Stomach (tissue), 9 donors: ENCODE results near the gene VSIG10L2. TPM values are rescaled to one million over a fixed set of nuclear protein-coding genes. Genes with fewer than 3 reads are reported as not detected.

Experiments
- DNase-seq, 2 donors: peaks; one replicate each; pipeline versions ENCODE4 v3.0.0 to v3.0.0-alpha.2; 2013 to 2019
- H3K27ac ChIP-seq, 5 donors: fragments of 200-600 bp in 4 of 5; sonication (generic) in 4 of 5; one replicate each; pipeline ENCODE4 v1.5.1; 2013 to 2019; ENCODE audit warnings: mild to moderate bottlenecking in 1 of 5, moderate library complexity in 1 of 5
- H3K27me3 ChIP-seq, 3 donors: fragments of 200-600 bp; sonication (generic); one replicate each; pipeline ENCODE4 v1.5.1; 2017 to 2019; ENCODE audit warnings: mixed run types in 1 of 3
- H3K36me3 ChIP-seq, 4 donors: fragments of 200-600 bp; sonication (generic); 1 replicate in 3 of 4; 2 replicates in 1 of 4; pipeline ENCODE4 v1.5.1; 2016 to 2019
- H3K4me1 ChIP-seq, 4 donors: fragments of 200-600 bp; sonication (generic); one replicate each; pipeline ENCODE4 v1.5.1; 2016 to 2019
- H3K4me3 ChIP-seq, 4 donors: fragments of 200-600 bp; sonication (generic) in 3 of 4; one replicate each; pipeline ENCODE4 v1.5.1; 2016 to 2019; ENCODE audit warnings: mild to moderate bottlenecking in 1 of 4
- H3K9me3 ChIP-seq, 4 donors: fragments of 200-600 bp; sonication (generic); one replicate each; pipeline ENCODE4 v1.5.1; 2016 to 2019
- EP300 ChIP-seq: sonication (generic); formaldehyde crosslinking; IDR thresholded peaks from one replicate; pipeline ENCODE4 v1.6.1; 2017; ENCODE audit warnings: antibody characterized with exemption
- POLR2A ChIP-seq, 4 donors: fragments of 450-650 bp; IDR thresholded peaks; one replicate each; pipeline ENCODE4 v1.6.1; 2016; ENCODE audit warnings: antibody characterized with exemption in 4 of 4, control low read depth in 2 of 4, mild to moderate bottlenecking in 1 of 4, moderate library complexity in 1 of 4
- POLR2AphosphoS5 ChIP-seq, 3 donors: sonication (generic); formaldehyde crosslinking; IDR thresholded peaks; one replicate each; pipeline ENCODE4 v1.6.1; 2016; ENCODE audit warnings: antibody characterized with exemption in 3 of 3
- WGBS, 5 donors: extraction: QIAGEN DNeasy Blood & Tissue Kit in 3 of 5; methylation state at CpG; one replicate each; pipeline versions ENCODE4 v1.1.5 to v1.1.7; 2013 to 2018; 5-methylcytosine and 5-hydroxymethylcytosine counted together
- intact Hi-C: fragments of 100-400 bp; cut with DNase I; formaldehyde crosslinking; loops from one replicate; pipeline ENCODE4 v1.15.1; 2023; ENCODE audit warnings: low total_unique reads
- polyA plus RNA-seq, 3 donors: library from polyadenylated mRNA; stranded (reverse); fragments of 200-250 nt; gene quantifications; one replicate each; pipeline ENCODE4 v1.2.3, GENCODE V29; 2013
- total RNA-seq, 5 donors: library from RNA; depleted of rRNA; stranded (reverse); fragments of >200 nt; gene quantifications; one replicate each; pipeline versions ENCODE4 v1.1.0 to v1.2.3, GENCODE V29; 2014 to 2016
- TF ChIP-seq, protein P1 (sequence below), 7 experiments: fragments of 450-650 bp in 4 of 7; fragments of 200-600 bp in 3 of 7; sonication (generic) in 3 of 7; IDR thresholded peaks; one replicate each; pipeline ENCODE4 v1.5.1; 2016 to 2019; ENCODE audit warnings: antibody characterized with exemption in 7 of 7, control low read depth in 2 of 7, mild to moderate bottlenecking in 1 of 7
- donor health status: healthy with polysubstance abuse.
- donor health status: Bipolar disorder and iron deficiency.
- donor health status: healthy.

Gene VSIG10L2
- total and polyA plus RNA-seq, 8 donors: 0.35 to 1.4 TPM; not detected in 6

- peak in 1 of 2 donors; percentile 61 for DNase-seq
- Histone ChIP-seq H3K9me3 (no peaks in the 10 kb centered on the region), H3K36me3 (no peaks in the 10 kb centered on the region), H3K4me1 (peaks cover 0 to 12% (median 0%) of the 10 kb centered on the region in 4 donors), H3K27me3 (peaks cover 0 to 44% (median 13%) of the 10 kb centered on the region in 3 donors), H3K4me3 (no peak overlapping the region), H3K27ac (no peak overlapping the region)
- TF ChIP-seq POLR2A (IDR thresholded peaks at IDR 0.05): no peak
- TF ChIP-seq, protein P1, sequence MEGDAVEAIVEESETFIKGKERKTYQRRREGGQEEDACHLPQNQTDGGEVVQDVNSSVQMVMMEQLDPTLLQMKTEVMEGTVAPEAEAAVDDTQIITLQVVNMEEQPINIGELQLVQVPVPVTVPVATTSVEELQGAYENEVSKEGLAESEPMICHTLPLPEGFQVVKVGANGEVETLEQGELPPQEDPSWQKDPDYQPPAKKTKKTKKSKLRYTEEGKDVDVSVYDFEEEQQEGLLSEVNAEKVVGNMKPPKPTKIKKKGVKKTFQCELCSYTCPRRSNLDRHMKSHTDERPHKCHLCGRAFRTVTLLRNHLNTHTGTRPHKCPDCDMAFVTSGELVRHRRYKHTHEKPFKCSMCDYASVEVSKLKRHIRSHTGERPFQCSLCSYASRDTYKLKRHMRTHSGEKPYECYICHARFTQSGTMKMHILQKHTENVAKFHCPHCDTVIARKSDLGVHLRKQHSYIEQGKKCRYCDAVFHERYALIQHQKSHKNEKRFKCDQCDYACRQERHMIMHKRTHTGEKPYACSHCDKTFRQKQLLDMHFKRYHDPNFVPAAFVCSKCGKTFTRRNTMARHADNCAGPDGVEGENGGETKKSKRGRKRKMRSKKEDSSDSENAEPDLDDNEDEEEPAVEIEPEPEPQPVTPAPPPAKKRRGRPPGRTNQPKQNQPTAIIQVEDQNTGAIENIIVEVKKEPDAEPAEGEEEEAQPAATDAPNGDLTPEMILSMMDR (IDR thresholded peaks at IDR 0.05): no peak
- no peak for TF ChIP-seq POLR2AphosphoS5 (IDR thresholded peaks at IDR 0.05)
- TF ChIP-seq EP300: no peak
- WGBS, 5 donors: 18 to 38% (median 31%) methylated on average over 6 of the region's 6 CpGs
- intact Hi-C loops: loop anchor here (10.0 kb wide), 1 partner anchor 130 kb away; no protein-coding TSS in a partner anchor
Measured at GRCh38 chr11:125925247-125925740, 20.6 kb upstream of the VSIG10L2 start.

DNA sequence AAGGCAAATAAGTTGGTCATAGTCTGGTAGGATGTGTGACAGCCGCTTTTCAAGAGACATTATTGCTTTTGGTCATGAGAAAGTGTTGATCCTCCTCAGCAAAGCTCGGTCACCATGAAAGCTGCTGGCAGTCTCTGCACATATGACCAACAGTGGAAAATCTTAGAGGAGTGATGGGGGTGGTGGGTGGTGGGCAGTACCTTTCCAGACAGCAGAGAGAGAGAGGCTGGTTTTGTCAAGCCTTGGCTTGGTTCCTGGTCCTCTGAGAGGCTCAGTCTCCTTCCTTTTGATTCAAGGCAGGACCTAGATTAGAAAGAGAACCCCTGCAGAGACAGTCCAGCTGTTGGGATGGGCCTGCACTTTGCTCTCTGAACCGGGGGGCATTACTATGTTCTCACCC lies 20.0 kb upstream of the VSIG10L2 start:
- WGBS, 5 donors: 44 to 62% (median 51%) methylated on average over 3 of the region's 3 CpGs
- intact Hi-C loops: loop anchor here (10.0 kb wide), 1 partner anchor 129 kb away; no protein-coding TSS in a partner anchor

DNA sequence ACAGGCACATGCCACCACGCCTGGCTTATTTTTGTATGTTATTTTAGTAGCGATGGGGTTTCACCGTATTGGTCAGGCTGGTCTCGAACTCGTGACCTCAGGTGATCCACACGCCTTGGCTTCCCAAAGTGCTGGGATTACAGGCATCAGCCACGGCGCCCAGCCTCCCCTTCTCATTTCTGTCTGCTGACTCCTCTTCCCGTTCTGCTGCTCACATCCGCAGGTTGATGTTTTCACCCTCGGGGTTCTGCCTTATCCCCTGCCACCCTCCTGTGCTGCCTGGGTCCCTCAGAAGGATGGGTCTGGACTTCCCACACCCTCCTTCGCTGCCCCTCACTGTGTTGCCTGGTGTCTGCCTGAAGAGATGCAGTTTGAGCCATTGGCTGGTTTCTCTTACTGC lies 19.2 kb upstream of the VSIG10L2 start:
- Histone ChIP-seq H3K27ac (no peak overlapping the region), H3K4me3 (no peak overlapping the region), H3K36me3 (no peaks in the 10 kb centered on the region), H3K9me3 (no peaks in the 10 kb centered on the region), H3K27me3 (peaks cover 0 to 47% (median 13%) of the 10 kb centered on the region in 3 donors), H3K4me1 (peaks cover 0 to 12% (median 0%) of the 10 kb centered on the region in 4 donors)
- no peak for TF ChIP-seq EP300
- TF ChIP-seq, protein P1 (IDR thresholded peaks at IDR 0.05): no peak
- no peak for TF ChIP-seq POLR2A (IDR thresholded peaks at IDR 0.05)
- no peak for TF ChIP-seq POLR2AphosphoS5 (IDR thresholded peaks at IDR 0.05)
- intact Hi-C loops: loop anchor here (10.0 kb wide), 1 partner anchor 128 kb away; no protein-coding TSS in a partner anchor
- no peak for DNase-seq
- 87 to 94% (median 91%) methylated on average over 12 of the region's 12 CpGs for WGBS, 5 donors

More for the DNA sequence above, 20.0 kb upstream of the VSIG10L2 start:
- H3K27ac ChIP-seq: no peak overlapping the region
- no peak overlapping the region for H3K4me3 ChIP-seq
- no peaks in the 10 kb centered on the region for H3K36me3 ChIP-seq
- H3K9me3 ChIP-seq: no peaks in the 10 kb centered on the region
- H3K27me3 ChIP-seq: peaks cover 0 to 46% (median 13%) of the 10 kb centered on the region in 3 donors
- TF ChIP-seq, protein P1 (IDR thresholded peaks at IDR 0.05): no peak
- no peak for TF ChIP-seq POLR2AphosphoS5 (IDR thresholded peaks at IDR 0.05)
- DNase-seq: no peak
- H3K4me1 ChIP-seq: peaks cover 0 to 12% (median 0%) of the 10 kb centered on the region in 4 donors

DNA sequence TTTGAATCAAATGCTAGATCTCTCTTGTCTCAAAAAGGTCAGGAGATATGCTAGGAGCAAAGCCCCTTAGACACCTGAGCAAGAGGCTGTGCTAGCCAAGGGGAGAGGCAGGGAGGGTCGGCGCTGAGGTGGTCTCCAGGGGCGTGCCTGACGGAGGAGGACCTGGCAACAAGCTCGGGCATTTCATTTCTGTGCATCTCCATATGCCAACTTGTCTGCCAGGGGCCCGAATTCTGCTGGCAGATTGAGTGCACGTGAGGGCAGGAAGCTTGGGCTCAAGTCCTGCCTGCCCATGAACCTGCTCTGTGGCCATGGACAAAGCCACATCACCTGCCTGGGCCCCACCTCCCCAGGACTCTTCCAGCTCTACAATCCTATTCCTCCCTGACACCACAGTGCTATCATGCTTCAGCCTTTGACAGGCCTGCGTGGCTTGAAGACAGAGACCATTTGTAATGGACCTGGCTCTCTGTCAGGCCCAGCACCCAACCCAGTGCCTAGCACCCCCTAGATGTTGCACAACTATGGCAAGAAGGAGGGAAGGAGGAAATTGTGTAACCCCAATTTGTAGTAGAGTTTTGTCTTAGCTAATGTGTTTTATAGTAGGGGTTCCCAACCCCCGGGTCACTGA lies 16.3 kb upstream of the VSIG10L2 start:
- H3K4me1 ChIP-seq: peaks cover 0 to 12% (median 0%) of the 10 kb centered on the region in 4 donors
- no peaks in the 10 kb centered on the region for H3K36me3 ChIP-seq
- 65 to 78% (median 72%) methylated on average over 8 to 9 of the region's 9 CpGs for WGBS, 5 donors
- H3K4me3 ChIP-seq: no peak overlapping the region
- intact Hi-C loops: loop anchor here (10.0 kb wide), 1 partner anchor 125 kb away; no protein-coding TSS in a partner anchor
- DNase-seq: no peak
- peaks cover 0 to 38% (median 15%) of the 10 kb centered on the region in 3 donors for H3K27me3 ChIP-seq
- no peaks in the 10 kb centered on the region for H3K9me3 ChIP-seq
- TF ChIP-seq POLR2A (IDR thresholded peaks at IDR 0.05) (no peak), POLR2AphosphoS5 (IDR thresholded peaks at IDR 0.05) (no peak), EP300 (no peak)
- TF ChIP-seq, protein P1 (IDR thresholded peaks at IDR 0.05): no peak
- H3K27ac ChIP-seq: no peak overlapping the region
